Measurements from ENCODE around the gene LGR6. TPM values are rescaled to one million over a fixed set of nuclear protein-coding genes. Genes with fewer than 3 reads are reported as not detected.

LGR6 gene
- total and polyA plus RNA-seq, 2 donors (not counting 1 experiment from before 2014, with no cell fraction given), result 0.28 TPM; not detected in 1

DNA sequence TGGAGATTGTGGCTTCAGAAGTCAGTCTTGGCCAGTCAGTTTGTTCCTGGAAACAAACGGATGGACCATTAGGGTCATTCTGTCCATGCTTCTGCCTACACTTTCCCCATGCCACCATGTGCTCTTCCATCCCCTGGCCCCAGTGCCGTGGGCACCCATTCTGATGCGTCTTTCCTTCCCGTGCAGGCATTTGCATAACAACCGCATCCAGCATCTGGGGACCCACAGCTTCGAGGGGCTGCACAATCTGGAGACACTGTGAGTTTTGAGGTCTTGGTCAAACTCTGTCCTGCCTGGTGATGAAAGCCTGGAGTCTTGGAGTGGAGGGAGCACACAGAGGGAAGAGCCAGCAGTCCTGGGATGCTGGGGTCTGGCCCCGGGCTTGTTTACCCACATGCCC lies 87.0 kb downstream of the LGR6 start:
- no peak overlapping the region for H2AFZ ChIP-seq (ENCODE audit: insufficient read depth, low read depth, low read length, poor library complexity, severe bottlenecking)
- ATAC-seq (ENCODE audit: low read depth) (no peak), DNase-seq (no peak)
- H3K9me3 Mint-ChIP-seq (ENCODE audit: insufficient read depth), result no peaks in the 10 kb centered on the region
- H3K9ac ChIP-seq (ENCODE audit: low read length), result no peak overlapping the region
- no peak overlapping the region for H3K4me2 ChIP-seq (replicated peaks; ENCODE audit: low read depth, low read length, poor library complexity, severe bottlenecking)
- no peak overlapping the region for H3K27ac Mint-ChIP-seq
- no peak overlapping the region for H3K4me3 Mint-ChIP-seq
- ChIA-PET POLR2A (no interaction called here), CTCF (no interaction called here)
- H3K4me3 ChIP-seq (ENCODE audit: control extremely low read depth in 1 of 5, extremely low read depth in 1 of 5, insufficient read depth in 1 of 5, low read depth in 2 of 5, low read length in 4 of 5), result no peak overlapping the region
- H3K27me3 ChIP-seq (replicated peaks in 1 of 4; ENCODE audit: control extremely low read depth in 1 of 4, control insufficient read depth in 3 of 4, insufficient read depth in 4 of 4, low read length in 3 of 4), result peaks cover 0 to 5% (median under 1%) of the 10 kb centered on the region in 4 experiments
- peaks cover 0 to 3% (median 0%) of the 10 kb centered on the region in 3 donors for H3K9me3 ChIP-seq (ENCODE audit: control extremely low read depth in 1 of 3, control insufficient read depth in 2 of 3, insufficient read depth in 1 of 3, low read length in 2 of 3)
- H3K4me1 Mint-ChIP-seq, result no peaks in the 10 kb centered on the region
- peaks cover 20% of the 10 kb centered on the region for H3K27me3 Mint-ChIP-seq
- no peak overlapping the region for H3K27ac ChIP-seq (ENCODE audit: low read length in 2 of 2)
- intact Hi-C loops (cut with micrococcal nuclease), result no loop called here
- H4K20me1 ChIP-seq (ENCODE audit: control insufficient read depth, insufficient read depth, low read length, poor library complexity, severe bottlenecking), result no peaks in the 10 kb centered on the region
- no peaks in the 10 kb centered on the region for H3K4me1 ChIP-seq (ENCODE audit: control insufficient read depth in 2 of 2, insufficient read depth in 2 of 2, low read length in 2 of 2)
- TF ChIP-seq, protein P1, sequence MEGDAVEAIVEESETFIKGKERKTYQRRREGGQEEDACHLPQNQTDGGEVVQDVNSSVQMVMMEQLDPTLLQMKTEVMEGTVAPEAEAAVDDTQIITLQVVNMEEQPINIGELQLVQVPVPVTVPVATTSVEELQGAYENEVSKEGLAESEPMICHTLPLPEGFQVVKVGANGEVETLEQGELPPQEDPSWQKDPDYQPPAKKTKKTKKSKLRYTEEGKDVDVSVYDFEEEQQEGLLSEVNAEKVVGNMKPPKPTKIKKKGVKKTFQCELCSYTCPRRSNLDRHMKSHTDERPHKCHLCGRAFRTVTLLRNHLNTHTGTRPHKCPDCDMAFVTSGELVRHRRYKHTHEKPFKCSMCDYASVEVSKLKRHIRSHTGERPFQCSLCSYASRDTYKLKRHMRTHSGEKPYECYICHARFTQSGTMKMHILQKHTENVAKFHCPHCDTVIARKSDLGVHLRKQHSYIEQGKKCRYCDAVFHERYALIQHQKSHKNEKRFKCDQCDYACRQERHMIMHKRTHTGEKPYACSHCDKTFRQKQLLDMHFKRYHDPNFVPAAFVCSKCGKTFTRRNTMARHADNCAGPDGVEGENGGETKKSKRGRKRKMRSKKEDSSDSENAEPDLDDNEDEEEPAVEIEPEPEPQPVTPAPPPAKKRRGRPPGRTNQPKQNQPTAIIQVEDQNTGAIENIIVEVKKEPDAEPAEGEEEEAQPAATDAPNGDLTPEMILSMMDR (IDR thresholded peaks at IDR 0.05), result no peak
- TF ChIP-seq EZH2 (IDR thresholded peaks at IDR 0.05; ENCODE audit: borderline replicate concordance, insufficient read depth, low read depth, low read length, poor library complexity, severe bottlenecking), result no peak
- H3K79me2 ChIP-seq (ENCODE audit: control insufficient read depth, insufficient read depth, low read length), result no peaks in the 10 kb centered on the region
- no peaks in the 10 kb centered on the region for H3K36me3 ChIP-seq (replicated peaks in 1 of 2; ENCODE audit: control extremely low read depth in 1 of 2, control insufficient read depth in 1 of 2, extremely low read depth in 1 of 2, insufficient read depth in 2 of 2, low read length in 1 of 2)
- WGBS (ENCODE audit: insufficient coverage), result 82% methylated on average over 7 of the region's 7 CpGs

DNA sequence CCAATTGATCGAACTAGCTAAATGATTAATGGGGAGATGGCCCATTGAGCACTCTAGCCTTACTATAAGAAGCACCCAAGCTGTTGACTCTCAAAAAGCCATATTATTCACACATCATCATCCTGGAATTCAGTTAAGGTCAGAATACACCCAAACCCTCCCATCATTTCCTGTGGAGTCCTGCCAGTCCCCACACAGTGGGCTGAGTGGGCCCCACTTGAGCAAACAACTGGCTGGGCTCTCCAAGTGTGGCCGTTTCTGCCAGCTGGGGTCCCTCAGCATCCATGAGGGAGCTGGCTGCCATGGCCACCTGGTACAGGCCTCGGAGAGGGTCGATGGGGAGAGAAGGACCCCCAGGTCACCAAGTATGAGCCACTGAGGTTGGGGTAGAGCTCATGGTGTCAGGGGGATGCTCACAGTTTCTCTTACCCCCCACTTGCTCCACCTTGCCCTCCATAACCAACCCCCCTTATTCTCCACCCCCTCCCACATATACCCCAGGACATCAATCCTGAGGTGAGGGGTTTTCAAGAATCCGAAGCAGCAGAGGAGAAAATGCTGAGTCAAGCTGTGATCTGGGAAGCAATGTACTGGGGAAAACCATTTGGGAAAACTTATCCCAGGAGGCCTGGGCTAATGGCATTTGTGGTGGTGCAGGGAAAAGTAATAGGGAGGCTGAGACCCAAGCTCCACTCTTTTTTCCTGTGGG lies 87.9 kb downstream of the LGR6 start:
- Histone ChIP-seq H3K4me2 (replicated peaks; ENCODE audit: low read depth, low read length, poor library complexity, severe bottlenecking) (no peak overlapping the region), H3K27me3 (replicated peaks in 1 of 4; ENCODE audit: control extremely low read depth in 1 of 4, control insufficient read depth in 3 of 4, insufficient read depth in 4 of 4, low read length in 3 of 4) (peaks cover 0 to 5% (median 0%) of the 10 kb centered on the region in 4 experiments), H3K4me1 (ENCODE audit: control insufficient read depth in 2 of 2, insufficient read depth in 2 of 2, low read length in 2 of 2) (no peaks in the 10 kb centered on the region), H3K79me2 (ENCODE audit: control insufficient read depth, insufficient read depth, low read length) (no peaks in the 10 kb centered on the region), H3K4me3 (ENCODE audit: control extremely low read depth in 1 of 5, extremely low read depth in 1 of 5, insufficient read depth in 1 of 5, low read depth in 2 of 5, low read length in 4 of 5) (no peak overlapping the region), H4K20me1 (ENCODE audit: control insufficient read depth, insufficient read depth, low read length, poor library complexity, severe bottlenecking) (no peaks in the 10 kb centered on the region), H3K9me3 (ENCODE audit: control extremely low read depth in 1 of 3, control insufficient read depth in 2 of 3, insufficient read depth in 1 of 3, low read length in 2 of 3) (peaks cover 0 to 3% (median 0%) of the 10 kb centered on the region in 3 donors), H2AFZ (ENCODE audit: insufficient read depth, low read depth, low read length, poor library complexity, severe bottlenecking) (no peak overlapping the region), H3K36me3 (replicated peaks in 1 of 2; ENCODE audit: control extremely low read depth in 1 of 2, control insufficient read depth in 1 of 2, extremely low read depth in 1 of 2, insufficient read depth in 2 of 2, low read length in 1 of 2) (no peaks in the 10 kb centered on the region), H3K27ac (ENCODE audit: low read length in 2 of 2) (no peak overlapping the region), H3K9ac (ENCODE audit: low read length) (no peak overlapping the region)
- DNase-seq (no peak), ATAC-seq (ENCODE audit: low read depth) (no peak)
- POLR2A ChIA-PET, result no interaction called here
- CTCF ChIA-PET, result no interaction called here
- TF ChIP-seq EZH2 (IDR thresholded peaks at IDR 0.05; ENCODE audit: borderline replicate concordance, insufficient read depth, low read depth, low read length, poor library complexity, severe bottlenecking), result no peak
- TF ChIP-seq, protein P1 (IDR thresholded peaks at IDR 0.05), result no peak
- Mint-ChIP-seq H3K27ac (no peak overlapping the region), H3K9me3 (ENCODE audit: insufficient read depth) (no peaks in the 10 kb centered on the region), H3K4me3 (no peak overlapping the region), H3K4me1 (no peaks in the 10 kb centered on the region), H3K27me3 (peaks cover 22% of the 10 kb centered on the region)
- 63% methylated on average over 3 of the region's 5 CpGs for WGBS (ENCODE audit: insufficient coverage)
- intact Hi-C loops (cut with micrococcal nuclease), result no loop called here
